Stimulated activated CD4-positive, alpha-beta T cell treated with anti-CD3 and anti-CD28 coated beads, Interleukin-2, amount 100 ng/mL, for 48 hours (primary cell): ENCODE data around the gene SSNA1.

Source experiments
- DNase-seq, 2 donors: peaks; one replicate each; pipeline ENCODE4 v3.0.0-alpha.2; 2020

Gene SSNA1

DNA sequence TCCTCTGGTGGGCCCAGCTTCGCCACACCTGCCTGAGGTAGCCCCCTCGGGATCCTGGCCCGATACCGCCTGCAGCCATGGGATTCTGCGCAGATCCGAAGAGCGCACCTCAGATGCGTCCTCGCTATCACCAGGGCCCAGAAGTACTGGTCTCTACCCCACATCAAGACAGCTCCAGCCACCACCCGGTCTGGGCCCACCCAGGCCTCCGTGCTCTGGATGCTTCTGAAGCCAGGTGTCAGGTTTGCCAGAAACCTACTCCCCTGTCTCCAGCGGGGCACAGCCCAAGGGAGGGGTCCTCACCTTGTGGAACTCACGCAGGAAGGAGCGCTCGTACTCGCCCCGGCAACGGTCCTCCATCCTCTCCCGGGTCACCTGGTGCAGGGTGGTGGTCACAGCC is 2.6 kb upstream of the SSNA1 start:
- DNase-seq = no peak

DNA sequence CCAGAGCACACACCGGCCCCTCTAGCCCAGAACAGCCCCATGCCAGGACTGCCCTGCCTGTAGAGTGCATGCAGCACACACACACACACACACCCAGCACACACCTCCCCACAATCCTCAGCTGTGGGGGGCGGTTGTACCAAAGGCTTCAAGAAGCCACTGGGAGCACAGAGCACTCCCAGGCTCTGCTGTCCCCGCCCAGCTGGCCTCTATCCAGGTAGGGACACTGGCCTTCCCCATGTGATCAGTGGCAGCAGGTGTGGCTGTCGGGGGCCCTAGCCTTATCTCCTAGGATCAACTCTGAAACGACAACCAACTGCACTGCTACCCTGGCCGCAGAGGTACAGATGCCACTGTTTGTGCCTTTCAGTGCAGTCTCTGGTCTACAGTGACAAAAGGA is 2.1 kb upstream of the SSNA1 start:
- no peak for DNase-seq

DNA sequence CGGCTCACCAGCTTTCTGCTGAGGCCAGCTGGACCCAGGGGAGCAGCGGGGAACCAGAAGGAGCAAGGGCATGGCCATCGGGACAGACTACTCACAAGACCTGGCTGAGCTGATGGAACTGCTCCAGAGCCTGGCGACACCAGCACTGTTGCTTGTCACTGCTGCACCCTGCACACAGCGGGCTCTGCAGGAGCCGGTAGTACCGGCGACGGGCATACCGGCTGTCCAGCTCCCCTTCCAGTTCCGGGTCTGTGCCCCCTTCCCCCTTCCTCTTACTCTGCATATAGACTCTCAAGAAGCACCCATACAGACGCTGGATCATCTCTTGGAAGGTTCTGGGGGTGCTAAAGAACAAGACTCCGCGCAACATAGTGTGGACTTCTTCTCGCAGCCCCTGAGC is 1.1 kb upstream of the SSNA1 start:
- DNase-seq = no peak

DNA sequence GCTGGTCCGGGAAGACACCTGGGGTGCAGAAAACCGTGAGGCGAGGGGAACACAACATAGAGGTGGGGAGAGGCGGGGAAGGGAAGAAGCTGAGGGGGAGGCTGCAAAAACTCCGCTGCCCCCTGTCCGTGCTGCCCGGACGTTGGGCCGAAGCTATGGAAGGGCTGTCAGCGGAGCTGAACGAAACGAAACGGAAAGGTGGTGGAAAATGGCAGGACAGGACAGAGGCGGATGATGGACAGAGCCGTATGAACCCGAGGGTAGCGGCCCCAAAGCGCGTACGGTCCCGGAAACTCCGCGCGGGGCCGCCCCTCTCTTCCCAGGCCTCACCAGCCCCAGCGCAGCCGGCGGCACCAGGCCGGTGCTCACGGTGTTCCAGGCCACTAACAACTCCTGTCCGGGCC is 388 bp upstream of the SSNA1 start:
- no peak for DNase-seq

DNA sequence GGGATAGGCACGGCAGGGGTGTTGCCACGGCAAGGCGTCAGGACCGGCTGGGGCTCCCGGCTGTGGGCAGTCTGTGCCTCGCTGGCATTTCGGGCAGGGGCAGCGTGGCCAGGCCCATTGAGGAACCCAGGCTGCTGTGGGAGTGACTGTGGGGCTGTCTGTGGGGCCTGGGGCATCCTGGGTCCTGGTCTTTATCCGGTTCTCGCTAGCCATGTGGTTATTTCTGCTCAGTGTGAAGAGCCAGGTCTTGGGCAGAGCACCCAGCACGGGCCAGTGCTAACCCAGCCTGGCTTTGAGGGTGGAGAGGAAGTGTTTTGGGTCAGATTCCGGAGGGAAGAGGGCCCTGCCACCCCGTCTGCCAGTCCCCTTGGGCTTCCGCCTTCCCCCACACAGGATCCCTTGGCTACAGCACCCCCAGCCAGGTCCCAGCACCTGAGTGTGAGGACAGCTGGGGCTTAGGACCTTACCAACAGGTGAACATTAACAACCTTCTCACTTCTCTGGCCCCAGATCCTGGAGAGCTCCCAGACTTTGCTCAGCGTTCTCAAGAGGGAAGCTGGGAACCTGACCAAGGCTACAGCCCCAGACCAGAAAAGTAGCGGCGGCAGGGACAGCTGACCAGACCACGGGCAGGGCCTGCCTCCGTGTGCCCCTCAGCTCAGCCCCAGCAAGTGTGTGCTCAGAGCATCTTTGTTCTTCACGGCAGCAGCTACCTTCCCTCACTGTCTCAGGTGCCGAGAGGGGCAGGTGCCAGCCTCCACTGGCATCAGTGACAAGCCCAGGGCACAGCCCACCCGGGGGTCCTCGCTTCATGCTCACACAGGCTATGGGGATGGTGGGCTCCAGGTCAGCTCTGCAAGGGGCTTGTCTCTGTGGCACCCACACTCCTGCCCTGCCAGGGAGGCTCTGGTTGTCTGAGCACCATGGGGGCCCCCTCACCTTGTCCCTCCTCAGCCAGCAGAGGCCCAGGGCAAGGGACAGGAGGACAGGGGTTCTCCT is 1.1 kb downstream of the SSNA1 start:
- DNase-seq = no peak

DNA sequence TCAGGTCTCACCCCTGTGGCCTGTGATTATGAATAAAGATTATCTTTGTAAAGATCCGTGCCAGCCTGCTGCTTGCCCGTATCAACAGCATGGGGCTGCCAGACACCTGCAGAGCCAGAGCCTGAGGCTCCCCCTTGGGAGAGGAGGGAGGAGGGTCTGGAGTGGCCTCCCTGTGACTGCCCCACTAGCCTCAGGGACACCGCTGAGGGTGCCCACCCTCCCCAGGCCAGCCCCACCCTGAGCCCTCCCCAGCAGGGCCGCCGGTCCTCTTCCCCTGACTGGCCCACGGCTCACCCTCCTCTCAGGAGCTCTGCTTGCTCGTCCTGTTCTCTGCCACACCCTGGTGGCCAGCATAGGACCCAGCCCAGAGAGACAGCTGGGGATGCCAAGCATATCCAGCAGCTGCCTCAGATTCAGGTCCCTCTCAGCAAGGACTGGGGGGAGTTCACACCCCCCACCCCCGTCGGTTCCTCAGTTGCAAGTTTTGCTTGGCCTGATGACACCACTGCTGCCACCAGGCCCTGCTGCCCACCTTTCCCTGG is 1.9 kb downstream of the SSNA1 start:
- DNase-seq = no peak

DNA sequence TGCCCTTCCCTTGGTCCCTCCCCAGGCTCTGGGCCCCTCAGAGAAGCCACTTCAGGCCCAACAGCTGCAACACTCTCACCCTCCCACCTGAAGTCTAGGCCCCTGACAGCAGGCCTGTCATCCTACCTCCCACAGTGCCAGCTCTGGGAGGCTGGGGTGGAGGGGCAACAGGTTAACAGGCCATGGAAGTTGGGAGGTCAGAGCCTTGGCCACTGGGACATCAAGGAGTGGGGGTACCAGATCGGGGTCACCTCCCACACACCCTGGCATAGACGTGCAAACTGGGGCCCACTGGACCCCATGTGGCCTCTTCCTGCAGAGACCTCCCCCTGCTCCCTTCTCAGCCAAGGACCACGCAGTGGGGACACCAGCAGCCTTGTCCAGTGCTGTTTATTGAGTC is 2.8 kb downstream of the SSNA1 start:
- no peak for DNase-seq

DNA sequence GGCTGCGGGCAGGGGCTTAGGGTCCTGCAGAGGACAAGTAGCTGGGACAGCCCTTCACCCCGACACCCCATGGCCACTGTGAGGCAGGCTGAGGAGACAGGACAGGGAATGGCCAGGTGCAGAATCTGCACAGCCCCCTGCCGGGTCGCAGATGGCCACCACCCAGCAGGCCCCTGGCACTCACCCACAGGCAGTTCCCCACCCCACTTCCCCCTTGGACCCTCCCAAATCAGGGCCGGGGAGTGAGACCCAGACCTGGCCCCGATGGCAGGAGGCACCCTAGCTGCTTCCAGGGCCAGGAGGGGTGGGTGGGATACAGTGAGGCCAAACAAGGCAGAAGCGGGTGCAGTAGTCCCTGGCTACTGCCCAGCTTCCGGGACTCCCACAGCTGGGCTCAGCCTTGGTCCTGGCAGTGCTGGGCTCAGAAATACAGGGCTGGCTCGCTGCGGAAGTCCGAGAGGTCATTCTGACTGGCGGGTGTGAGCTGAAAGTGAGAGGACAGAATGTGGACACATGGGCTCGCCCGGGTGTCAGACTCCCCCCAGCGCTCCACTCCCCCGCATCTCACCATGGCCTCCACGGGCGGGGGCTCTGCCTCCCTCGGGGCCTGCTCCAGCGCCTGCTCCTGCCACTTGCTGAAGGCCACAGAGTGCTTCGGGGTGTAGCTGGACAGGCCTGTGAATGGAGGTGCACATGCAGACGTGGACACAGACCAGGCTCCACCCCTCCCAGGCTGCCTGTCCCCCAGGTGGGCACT is 3.4 kb downstream of the SSNA1 start:
- DNase-seq = no peak

DNA sequence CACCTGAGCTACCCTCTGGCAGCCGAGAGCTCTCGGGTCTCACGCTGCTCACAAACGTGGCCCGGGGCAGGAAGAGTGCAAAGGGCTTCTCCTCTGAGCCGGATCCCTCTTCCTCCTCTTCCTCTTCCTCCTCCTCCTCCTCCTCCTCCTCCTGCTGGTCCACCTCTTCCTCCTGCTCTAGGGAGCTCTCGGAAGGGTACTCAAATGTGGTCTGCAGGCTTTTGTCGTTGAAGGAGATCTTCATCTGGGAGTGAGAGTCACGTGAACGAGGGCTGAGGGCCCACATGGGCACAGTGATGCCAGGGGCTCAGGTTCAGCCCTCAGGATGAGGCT is 3.9 kb downstream of the SSNA1 start:
- no peak for DNase-seq

DNA sequence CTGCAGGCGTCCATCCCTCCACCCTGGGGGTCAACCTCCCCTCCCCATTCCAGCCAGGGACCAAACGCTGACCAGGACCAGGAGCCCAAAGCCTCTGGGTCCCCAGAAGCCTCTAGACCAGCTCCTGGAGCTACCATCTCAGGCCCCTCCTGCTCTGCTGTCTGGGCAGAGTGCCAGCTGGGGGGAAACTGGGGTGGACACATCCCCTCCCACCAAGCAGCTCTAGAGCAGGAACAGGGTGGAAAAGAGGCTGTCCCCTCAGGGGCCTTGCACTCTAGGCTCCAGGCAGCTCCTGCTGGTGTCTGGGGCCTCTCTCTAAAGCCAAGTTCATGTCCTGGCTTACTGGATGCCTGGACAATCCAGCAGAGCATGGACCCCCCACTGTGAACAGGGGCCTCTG is 4.4 kb downstream of the SSNA1 start:
- no peak for DNase-seq

DNA sequence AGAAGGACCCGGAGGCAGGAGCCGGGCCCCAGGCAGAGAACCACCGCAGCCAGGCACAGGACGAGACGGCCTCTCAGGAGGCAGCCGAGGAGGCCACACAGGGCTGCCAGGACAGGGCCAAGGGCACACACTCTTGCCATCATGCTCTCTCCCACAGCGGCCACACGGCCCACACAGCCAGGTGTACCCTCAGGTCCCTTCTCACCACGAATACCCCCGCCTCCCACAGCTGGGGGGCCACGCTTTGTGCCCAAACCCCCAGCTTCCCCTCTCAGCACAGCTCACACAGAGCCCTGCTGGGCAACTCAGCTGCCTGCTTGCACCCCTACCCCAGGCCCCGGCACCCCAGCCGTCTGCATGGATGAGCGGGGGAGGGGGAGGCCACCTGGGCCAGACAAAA is 5.3 kb downstream of the SSNA1 start:
- no peak for DNase-seq

DNA sequence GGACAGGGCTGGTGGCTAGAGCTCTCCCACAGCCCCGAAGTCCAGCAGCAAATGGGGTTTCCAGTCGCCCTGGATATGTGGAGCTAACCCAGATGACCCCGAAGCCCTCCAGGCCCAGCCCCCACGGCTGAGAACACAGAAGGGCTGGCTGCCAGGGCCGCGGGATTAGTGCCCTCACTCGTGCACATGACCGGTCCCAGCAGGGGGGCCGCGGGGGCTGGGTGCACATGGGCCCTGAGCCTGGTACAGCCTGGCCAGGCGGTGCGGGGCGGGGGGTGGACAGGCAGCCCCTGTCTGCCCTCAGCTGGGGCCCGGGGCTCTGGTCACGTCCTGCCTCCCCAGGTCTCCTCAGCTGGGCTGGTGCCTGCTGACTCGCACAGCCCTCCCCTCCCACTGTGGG is 5.9 kb downstream of the SSNA1 start:
- DNase-seq = no peak

DNA sequence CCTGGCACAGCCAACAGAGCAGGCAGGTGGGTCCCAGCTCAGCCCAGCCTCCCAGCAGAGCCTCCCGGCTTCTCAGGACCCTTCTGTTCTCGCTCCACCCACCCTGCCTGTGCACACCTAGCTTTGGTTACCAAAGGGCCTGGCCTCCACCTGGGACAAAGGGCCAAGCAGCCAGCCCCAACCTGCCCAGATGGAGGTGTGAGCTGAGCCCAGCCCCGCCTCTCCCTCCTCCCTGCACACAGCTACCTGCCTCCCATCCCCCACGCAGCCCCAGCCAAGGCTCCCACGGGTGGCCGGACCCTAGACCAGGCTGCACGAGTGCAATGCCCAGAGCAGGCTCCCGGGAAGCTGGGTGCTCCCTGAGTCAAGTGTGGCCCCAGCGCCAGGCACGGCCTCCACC is 6.4 kb downstream of the SSNA1 start:
- DNase-seq = no peak

DNA sequence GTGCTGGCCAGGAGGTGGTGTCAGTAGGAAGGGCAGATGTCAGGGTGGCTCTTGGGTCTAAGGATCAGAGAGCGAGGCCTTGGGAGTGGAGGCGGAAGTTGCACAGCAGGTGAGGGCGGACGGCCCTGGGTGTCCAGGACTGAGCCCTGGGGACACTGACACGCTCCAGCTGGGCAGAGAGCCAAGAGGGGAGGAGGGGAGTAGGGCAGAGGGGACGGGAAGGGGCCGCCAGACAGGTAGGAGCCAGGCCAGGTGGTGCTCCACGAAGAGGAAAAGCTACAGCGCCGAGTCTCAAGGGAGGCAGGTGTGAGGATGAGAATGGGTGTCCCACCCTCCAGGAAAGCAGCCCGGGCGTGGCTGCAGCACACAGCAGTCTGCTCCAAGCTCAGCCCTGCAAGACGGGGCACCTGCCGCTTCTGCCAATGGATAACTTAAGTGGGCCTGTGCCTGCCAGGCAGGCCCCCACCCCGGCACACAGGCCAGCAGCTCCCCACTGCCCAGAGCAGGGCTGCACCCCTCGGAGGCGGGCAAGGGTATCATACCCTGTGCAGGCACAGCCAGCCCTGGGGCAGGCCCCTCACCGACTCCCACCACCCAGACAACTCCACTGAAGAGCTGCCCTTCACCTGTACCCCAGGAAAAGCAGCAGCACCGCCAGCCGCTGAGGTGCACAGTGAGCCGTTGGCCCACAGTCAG is 7.2 kb downstream of the SSNA1 start:
- DNase-seq = no peak

DNA sequence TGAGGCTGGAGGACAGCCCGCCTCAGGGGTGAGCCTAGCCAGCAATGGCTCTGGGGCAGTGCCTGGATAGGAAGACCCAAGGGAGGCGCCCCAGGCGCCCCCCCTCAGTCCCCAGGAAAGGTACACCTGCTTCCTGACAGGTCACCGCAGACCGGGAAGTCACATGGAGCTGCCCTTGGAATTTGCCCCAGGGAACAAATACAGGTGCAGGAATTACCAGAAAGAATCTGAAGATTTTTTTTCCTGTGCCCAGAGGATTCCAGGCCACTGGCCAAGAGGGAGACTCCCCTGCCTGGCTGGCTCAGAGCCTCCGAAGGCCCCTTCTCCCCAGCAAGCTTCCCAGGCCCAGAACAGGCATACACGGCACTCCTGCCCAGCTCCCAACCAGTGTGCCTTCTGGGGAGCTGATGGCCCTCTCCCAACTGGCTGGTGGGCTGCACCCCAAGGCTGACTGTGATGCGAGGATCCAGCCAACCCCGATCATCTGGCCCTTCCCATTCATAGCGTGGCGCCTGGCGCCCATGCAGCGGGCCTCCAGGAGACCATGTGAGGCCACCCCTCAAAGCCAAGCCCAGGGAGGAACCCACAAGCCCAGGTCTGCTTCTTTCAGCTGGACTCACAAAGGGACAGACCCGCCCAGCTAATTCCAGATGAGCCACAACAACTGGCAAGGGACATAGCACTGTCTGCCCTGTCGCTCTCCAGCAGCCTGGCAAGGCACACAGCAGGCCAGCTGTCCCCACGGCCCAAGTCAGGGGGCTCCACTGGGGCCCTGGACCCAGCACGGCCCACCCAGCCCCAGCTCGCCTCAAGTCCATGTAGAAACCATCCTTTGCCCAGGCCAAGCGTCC is 9.8 kb downstream of the SSNA1 start:
- no peak for DNase-seq

DNA sequence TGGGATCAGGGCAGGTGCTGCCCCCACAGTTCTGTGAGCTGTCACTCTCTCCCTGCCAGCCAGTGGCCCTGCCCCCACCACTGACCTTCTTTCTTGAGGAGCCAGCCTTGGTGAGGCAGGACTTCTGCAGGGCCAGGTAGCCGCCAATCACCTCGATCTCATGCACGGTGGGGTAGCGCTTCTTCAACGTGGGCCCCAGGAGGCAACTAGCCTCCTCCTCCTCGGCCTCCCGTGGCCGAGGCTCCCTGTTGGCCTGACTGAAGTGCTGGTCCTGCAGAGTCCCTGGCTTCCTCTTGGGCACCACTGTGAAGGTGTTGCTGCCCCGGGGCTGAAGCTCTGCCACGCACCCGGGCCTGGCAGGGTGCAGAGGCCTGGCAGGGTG is 10.4 kb downstream of the SSNA1 start:
- DNase-seq = no peak

DNA sequence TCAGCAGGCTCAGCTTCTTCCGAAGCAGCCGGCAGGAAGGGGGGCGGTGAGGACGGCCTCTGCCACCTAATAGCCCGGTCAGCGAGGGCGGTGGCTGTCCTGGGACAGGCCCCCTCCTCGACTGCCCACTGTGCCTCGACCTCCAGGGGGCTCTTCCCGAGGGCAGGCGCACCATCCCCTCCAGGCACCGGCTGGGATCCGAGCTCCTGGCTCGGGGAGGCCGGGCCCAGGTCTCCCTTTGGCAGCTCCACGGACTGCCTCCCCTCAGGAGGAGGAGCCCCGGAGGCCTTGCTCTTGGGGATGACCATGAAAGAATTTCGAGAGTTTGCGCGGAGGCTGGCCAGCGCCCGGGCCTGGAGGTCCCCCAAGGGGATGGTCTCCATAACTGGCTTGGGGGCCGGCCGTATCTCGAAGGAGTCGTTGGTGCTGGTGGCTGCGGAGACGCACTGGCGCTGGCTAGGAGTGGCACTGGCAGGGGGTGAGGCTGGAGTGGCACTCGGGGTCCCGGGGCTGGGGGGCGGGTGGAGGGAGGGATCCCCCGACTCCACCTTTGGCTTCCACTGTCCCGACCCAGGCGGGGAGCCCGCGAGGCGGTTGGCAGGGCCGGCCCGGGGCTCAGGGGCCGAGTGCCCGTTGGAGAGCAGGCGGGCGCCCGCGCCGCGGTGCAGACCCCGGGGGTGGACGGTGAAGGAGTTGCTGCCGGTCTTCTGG is 11.1 kb downstream of the SSNA1 start:
- DNase-seq = no peak

DNA sequence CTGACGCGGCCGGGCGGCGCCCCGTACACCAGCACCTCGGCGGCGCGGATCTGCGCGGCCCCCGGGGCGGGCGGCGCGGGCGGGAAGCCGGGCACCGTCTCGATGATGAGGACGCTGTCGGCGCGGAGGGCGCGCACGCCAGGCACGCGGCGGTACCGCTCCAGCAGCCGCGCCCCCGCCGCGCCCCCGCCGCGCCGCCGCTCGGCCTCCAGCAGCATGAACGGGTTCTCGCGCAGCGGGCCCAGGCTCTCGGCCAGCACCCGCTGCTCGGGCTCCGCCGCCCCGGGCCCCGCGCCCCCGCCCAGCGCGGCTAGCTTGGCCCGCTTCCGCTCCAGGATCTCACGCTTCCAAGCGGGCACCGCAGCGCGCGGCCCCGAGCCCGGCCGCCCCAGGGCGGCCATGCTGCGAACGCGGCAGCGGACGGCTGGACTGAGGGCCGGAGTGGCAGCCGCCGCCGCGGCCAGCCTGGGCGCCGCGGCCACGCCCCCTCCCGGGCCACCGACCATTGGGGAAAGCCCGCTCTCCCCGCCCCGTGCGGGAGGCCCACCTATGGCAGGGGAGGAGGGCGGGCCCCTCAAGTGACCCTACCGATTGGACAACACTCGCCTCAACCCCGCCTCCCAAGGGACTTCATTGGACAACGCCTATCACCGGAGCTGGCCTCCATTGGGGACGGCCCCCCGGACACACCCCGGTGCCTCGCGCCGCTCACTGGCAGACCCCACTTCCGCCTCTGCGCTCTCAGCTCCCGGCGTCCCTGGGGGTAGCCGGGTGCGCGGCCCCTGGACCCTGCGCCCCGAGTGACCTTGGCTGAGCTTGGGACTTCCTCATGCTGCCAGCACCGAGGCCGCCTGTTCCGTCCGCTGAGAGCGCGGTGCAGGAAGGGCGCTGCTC is 12.1 kb downstream of the SSNA1 start, which contains the start of gene TPRN:
Gene TPRN, minus strand, starts transcription at position 431 of the 894 bp plus-strand sequence. Its CDS starts 30 bp downstream, at position 401.
- peak; percentile 93 to 97 for DNase-seq

DNA sequence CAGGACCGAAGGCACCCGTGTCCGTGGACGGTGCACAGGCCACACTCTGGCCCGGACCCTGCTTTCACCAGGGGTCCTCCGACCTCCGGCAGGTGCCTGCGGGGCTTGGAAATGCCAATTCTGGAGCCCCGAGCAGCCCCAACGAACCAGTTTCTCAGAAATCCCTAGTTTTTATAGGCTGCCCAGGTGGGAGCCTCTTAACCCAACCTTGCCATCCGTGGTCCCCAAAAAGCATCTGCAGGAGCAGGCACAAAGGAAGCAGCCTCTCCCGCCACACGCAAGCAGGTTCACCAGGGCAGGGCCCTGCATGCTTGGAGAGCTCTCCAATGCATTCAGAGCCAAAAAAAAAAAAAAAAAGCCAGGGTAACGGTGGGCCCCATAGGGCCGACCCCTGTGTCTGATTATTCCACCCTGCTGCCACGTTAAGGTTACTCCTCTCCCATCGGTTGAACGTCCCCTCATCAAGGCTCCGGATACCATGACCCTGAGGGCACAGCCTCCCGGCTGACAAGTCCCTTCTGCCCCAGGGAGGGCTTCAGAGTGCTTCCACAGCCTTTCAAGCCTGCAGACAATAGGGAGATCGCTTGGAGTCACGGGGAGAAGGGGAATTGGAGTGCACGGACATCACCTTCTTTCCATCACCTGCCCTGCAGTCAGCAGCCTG is 12.9 kb downstream of the SSNA1 start:
- no peak for DNase-seq

DNA sequence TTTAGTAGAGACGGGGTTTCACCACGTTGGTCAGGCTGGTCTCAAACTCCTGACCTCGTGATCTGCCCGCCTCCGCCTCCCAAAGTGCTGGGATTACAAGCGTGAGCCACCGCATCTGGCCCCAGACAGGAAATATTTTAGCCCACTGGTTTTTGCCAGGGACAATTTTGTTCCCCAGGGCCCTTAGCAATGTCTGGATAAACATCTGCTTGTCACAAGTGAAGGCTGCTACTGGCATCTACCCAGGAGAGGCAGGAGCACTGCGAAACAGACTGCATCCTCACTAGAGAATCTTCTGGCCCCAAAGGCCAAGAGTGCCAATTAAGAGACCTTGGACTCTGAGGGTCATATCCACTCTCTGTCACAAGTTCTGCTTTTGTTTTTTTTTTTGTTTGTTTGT is 14.5 kb downstream of the SSNA1 start:
- DNase-seq = no peak
